ENCODE data around the gene PTGER3.

Gene PTGER3

GRCh38 chr1:71047635-71048607, at the start of gene PTGER3:
Gene PTGER3 (minus strand): TSS chr1:71047816. CDS start chr1:71047577, 239 bp downstream.
- DNase-seq, result peak; percentile 27 to 34

GRCh38 chr1:71094913-71095312, 47.3 kb upstream of the PTGER3 start:
- no peak for DNase-seq

- DNase-seq, result peak; percentile 26 to 31
These were observed 46.3 kb upstream of the PTGER3 start for GRCh38 chr1:71093938-71094337.

GRCh38 chr1:71089536-71090270, 42.1 kb upstream of the PTGER3 start:
- no peak for DNase-seq

GRCh38 chr1:71088645-71089287, 41.1 kb upstream of the PTGER3 start:
- DNase-seq, result no peak

- no peak for DNase-seq
These were observed 40.1 kb upstream of the PTGER3 start for GRCh38 chr1:71087713-71088112.

- no peak for DNase-seq
These were observed 39.4 kb upstream of the PTGER3 start for GRCh38 chr1:71087060-71087459.

- no peak for DNase-seq
These were observed 38.7 kb upstream of the PTGER3 start for GRCh38 chr1:71086331-71086730.

GRCh38 chr1:71083271-71083670, 35.7 kb upstream of the PTGER3 start:
- no peak for DNase-seq

- no peak for DNase-seq
These were observed 34.1 kb upstream of the PTGER3 start for GRCh38 chr1:71081697-71082080.

- peak; percentile 91 to 97 for DNase-seq
These were observed 33.4 kb upstream of the PTGER3 start, which contains the start of gene ZRANB2 for GRCh38 chr1:71080739-71081696. Gene ZRANB2 (minus strand): TSS chr1:71081035. CDS start chr1:71080995, 40 bp downstream.

GRCh38 chr1:71080230-71080738, 32.7 kb upstream of the PTGER3 start:
- peak in 1 of 2 experiments; percentile 27 for DNase-seq

- no peak for DNase-seq
These were observed 27.1 kb upstream of the PTGER3 start for GRCh38 chr1:71074681-71075080.

GRCh38 chr1:71072273-71072672, 24.7 kb upstream of the PTGER3 start:
- no peak for DNase-seq

- DNase-seq, result no peak
These were observed 24.1 kb upstream of the PTGER3 start for GRCh38 chr1:71071720-71072119.

GRCh38 chr1:71068325-71069240, 21.0 kb upstream of the PTGER3 start:
- no peak for DNase-seq

GRCh38 chr1:71054791-71055190, 7.2 kb upstream of the PTGER3 start:
- DNase-seq, result no peak

- DNase-seq, result no peak
These were observed 6.7 kb upstream of the PTGER3 start for GRCh38 chr1:71054281-71054731.

GRCh38 chr1:71053758-71054157, 6.1 kb upstream of the PTGER3 start:
- DNase-seq, result no peak

GRCh38 chr1:71053146-71053545, 5.5 kb upstream of the PTGER3 start:
- DNase-seq, result no peak

All from AML-193 (cell line).